ENCODE data around the gene RENBP.

- TF ChIP-seq, protein P1, sequence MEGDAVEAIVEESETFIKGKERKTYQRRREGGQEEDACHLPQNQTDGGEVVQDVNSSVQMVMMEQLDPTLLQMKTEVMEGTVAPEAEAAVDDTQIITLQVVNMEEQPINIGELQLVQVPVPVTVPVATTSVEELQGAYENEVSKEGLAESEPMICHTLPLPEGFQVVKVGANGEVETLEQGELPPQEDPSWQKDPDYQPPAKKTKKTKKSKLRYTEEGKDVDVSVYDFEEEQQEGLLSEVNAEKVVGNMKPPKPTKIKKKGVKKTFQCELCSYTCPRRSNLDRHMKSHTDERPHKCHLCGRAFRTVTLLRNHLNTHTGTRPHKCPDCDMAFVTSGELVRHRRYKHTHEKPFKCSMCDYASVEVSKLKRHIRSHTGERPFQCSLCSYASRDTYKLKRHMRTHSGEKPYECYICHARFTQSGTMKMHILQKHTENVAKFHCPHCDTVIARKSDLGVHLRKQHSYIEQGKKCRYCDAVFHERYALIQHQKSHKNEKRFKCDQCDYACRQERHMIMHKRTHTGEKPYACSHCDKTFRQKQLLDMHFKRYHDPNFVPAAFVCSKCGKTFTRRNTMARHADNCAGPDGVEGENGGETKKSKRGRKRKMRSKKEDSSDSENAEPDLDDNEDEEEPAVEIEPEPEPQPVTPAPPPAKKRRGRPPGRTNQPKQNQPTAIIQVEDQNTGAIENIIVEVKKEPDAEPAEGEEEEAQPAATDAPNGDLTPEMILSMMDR (conservative IDR thresholded peaks at IDR 0.05): no peak
- TF ChIP-seq ZFX (IDR thresholded peaks at IDR 0.05): no peak
Measured at GRCh38 chrX:153966841-153967535, 22.5 kb upstream of the RENBP start.
